CD4-positive, alpha-beta T cell treated with Interleukin-6 for 4 hours (primary cell): ENCODE measurements around the gene EIF4E2.
"Not testable (repeated sequence)": the region's sequence is repeated elsewhere in the genome, so short reads cannot be mapped to it uniquely, and the experiment has no call there.

Source experiments
- DNase-seq: peaks from one replicate; pipeline ENCODE4 v3.0.0-alpha.2; 2020; ENCODE audit warnings: mixed read lengths

EIF4E2 gene

DNA sequence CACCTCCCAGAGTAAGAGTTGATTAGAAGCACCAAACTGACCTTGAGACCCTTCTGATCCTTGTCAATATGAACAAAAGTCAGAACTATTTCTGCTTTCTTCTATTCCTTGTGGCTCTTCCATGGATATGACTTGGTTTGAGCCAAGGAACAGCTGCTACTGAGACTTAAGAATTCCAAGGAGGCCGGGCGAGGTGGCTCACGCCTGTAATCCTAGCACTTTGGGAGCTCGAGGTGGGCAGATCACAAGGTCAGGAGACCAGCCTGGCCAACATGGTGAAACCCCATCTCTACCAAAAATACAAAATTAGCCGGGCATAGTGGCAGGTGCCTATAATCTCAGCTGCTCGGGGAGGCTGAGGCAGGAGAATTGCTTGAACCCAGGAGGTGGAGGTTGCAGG, 20.0 kb downstream of the EIF4E2 start:
- not testable (repeated sequence) for DNase-seq

DNA sequence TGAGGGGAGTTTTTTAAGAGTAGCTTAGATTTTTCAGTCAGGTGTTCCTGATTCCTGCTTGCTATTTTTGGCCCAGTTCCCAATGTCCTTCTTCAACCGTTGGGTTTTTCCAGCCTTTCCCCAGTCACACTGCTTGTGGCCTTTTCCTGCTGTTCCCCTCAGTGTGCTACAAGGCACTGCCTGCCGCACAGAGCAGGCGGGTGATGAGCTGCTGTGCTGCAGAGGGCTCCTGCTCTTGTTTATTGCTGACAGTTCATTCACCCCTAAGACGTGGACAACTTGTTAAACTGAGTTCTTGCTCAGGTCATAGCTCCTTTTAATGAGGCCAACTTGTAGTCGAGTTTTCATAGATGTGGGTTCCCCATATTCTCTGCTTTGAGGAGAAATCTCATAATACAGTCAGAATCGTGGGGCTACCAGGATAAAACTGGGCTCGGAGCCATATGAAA, 20.6 kb downstream of the EIF4E2 start:
- no peak for DNase-seq

GRCh38 chr2:232573042-232573441, 22.6 kb downstream of the EIF4E2 start:
- DNase-seq = no peak

GRCh38 chr2:232573771-232574435, 23.4 kb downstream of the EIF4E2 start:
- DNase-seq = no peak

- no peak for DNase-seq
Observed at GRCh38 chr2:232574674-232575403, 24.4 kb downstream of the EIF4E2 start.

- no peak for DNase-seq
Observed at GRCh38 chr2:232575404-232575746, 24.9 kb downstream of the EIF4E2 start.

DNA sequence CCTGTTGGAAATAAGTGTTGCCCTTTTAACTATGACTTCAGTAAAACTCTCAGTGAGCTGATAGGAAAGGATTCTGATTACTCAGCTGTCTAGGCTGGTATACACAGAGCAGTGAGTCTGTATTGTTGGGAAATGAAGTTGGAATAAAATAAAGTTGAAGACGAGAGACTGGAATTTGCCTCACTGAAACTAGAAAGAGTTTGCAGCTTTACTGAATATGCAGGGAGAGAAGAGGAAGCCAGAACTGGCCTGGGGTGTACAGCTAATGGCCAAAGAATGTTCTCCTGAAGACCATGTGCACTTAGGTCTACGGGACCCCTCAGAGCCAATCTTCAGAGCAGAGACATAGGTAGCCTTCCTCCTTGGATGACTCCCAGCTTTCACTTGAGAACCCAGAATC, 26.5 kb downstream of the EIF4E2 start:
- no peak for DNase-seq

- DNase-seq = no peak
Observed at GRCh38 chr2:232577841-232578240, 27.4 kb downstream of the EIF4E2 start.

- no peak for DNase-seq
Observed at GRCh38 chr2:232578626-232579025, 28.1 kb downstream of the EIF4E2 start.

GRCh38 chr2:232580648-232580981, 30.1 kb downstream of the EIF4E2 start:
- DNase-seq = no peak

GRCh38 chr2:232581725-232582124, 31.2 kb downstream of the EIF4E2 start:
- DNase-seq = no peak

GRCh38 chr2:232584238-232584637, 33.7 kb downstream of the EIF4E2 start:
- DNase-seq = no peak

DNA sequence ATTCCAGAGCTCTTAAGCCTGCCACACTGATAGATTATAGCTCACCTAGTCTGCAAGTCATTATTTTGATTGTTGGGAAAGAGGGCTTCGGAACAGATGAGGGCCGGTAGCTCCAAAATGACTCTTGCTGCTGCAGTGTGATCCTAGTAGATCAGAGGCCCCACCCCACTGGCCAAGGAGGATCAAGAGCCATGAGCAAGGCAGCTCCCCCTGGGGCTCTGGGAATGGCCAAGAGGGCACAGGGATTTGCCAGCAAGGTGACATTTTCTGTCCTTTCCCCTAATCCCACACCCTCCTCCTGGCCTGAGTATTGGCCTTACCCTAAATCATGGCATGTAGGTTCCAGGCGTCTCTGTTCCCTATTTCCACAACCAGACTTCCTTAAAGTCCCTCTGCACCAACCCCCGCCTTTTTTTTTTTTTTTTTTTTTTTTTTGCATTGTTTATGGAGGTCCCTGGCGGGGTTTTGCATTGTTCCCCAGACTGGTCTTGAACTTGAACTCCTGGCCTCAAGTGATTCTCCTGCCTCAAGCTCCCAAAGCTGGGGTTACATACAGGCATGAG, 36.5 kb downstream of the EIF4E2 start:
- no peak for DNase-seq

GRCh38 chr2:232587512-232587911, 37.0 kb downstream of the EIF4E2 start:
- no peak for DNase-seq

GRCh38 chr2:232588031-232588430, 37.5 kb downstream of the EIF4E2 start:
- no peak for DNase-seq

DNA sequence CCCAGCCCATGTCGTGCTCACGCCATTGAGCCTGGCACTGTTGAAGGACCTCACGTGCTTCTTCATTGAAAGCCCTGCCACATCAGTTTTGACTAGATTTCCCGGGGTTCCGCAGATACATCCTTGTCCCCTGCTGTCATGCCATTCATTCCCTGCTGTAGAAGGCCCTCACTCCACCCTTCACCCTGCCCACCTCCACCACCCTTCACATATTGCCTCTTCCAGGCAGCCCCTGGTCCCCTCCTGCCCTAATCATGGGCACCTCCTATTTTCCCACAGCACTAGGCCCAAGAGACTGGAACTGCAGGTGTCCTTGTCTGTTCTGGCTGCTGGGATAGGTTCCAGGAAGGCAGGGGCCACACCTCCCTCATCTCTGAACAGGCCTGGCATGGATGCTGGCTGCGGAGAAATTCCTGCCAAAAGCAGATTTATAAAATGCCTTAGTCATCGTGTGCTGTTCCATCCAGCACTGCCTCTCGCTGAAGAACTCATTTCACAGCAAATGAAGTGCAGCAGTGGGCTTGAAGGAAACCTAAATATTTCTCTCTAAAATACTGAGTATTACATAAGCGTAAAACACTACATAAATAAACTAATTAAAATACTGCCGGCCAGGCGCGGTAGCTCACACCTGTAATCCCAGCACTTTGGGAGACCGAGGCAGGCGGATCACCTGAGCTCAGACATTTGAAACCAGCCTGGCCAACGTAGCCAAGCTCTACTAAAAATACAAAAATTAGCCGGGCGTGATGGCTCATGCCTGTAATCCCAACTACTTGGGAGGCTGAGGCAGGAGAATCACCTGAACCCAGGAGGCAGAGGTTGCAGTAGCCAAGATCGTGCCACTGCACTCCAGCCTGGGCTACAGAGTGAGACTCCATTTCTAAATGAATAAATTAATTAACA, 38.4 kb downstream of the EIF4E2 start:
- no peak for DNase-seq

GRCh38 chr2:232592772-232593395, 42.4 kb downstream of the EIF4E2 start:
- no peak for DNase-seq

DNA sequence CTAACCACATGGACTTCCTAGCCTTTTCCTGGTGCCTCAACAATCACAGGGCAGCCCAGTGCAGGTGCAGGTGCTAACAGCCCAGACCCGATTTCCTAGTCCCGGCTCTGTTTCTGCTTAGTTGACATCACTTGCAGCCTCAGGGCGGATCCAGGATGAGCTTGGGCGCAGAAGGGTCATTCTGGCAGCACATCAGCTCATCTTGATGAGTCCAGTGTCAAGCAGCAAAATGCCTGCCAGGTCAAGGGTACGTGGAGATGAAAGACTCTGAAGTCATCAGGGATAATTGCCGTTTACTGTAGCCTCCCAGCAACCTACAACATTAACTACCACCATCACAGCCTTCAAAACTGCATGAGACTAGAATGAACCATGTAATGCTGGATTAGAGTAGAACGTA, 43.5 kb downstream of the EIF4E2 start:
- DNase-seq = no peak

GRCh38 chr2:232597362-232598079, 47.0 kb downstream of the EIF4E2 start:
- DNase-seq = no peak

GRCh38 chr2:232598293-232598692, 47.8 kb downstream of the EIF4E2 start:
- no peak for DNase-seq

GRCh38 chr2:232600053-232600773, 49.7 kb downstream of the EIF4E2 start:
- no peak for DNase-seq

- no peak for DNase-seq
Observed at GRCh38 chr2:232603283-232603682, 52.8 kb downstream of the EIF4E2 start.
